Measurements from ENCODE around the gene CLK4. TPM values are rescaled to one million over a fixed set of nuclear protein-coding genes. Genes with fewer than 3 reads are reported as not detected.

The CLK4 gene
- total RNA-seq, 1 experiment from 2014 or later = 9.8 TPM

DNA sequence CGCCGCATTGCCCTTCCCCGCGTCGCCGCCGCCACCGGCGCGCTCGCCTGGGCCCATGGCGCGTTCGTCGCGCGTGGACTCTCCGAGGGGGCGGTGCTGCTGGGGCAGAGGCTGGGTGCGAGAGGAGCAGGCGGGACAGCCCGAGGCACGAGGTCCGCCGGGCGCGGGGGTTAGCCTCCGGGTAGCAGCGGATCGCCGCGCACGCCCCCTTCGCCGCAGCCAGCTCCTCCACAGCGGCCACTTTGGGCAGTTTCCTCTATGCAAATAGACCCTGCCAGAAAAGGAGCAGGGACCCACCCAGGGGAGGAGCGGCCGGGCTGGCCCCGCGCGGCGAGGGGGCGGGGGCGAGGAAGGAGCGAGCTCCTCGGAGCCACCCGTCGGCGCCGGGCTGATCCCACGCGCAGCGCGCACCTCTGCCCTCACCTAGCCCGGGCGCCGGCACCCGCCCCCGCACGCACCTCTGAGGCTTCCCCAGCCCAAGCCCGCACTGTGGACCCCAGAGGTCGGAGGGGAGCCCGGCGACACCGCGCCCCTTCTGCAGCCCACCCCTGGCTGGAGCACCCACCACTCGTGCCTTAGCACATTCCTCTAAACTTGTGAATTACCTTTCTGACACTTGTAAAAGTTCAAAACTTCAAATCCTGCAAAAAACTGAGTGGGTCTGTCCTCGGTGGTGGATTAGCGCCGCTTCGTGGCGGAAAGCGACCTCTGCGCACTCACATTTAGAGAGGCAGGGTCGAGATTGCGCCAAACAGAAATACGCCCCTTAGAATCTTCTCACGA is 36.5 kb downstream of the CLK4 start, which contains the start of gene COL23A1:
Gene COL23A1, minus strand, starts transcription at position 253 of the 783 bp plus-strand sequence.
- Histone ChIP-seq H3K4me1 (ENCODE audit: control insufficient read depth in 1 of 2, insufficient read depth in 2 of 2, low read length in 2 of 2) (no peaks in the 10 kb centered on the region), H3K36me3 (ENCODE audit: control insufficient read depth in 1 of 2, insufficient read depth in 2 of 2, low read length in 2 of 2) (no peaks in the 10 kb centered on the region), H2AFZ (ENCODE audit: low read depth, low read length, poor library complexity, severe bottlenecking) (no peak within 1 kb of the TSS), H3K4me3 (replicated peaks in 1 of 2; ENCODE audit: low read depth in 1 of 2, low read length in 2 of 2) (no peak within 1 kb of the TSS), H3K79me2 (ENCODE audit: insufficient read depth, low read length) (no peaks in the 10 kb centered on the region), H3K4me2 (ENCODE audit: low read length) (no peak within 1 kb of the TSS), H3K27me3 (ENCODE audit: insufficient read depth, low read length) (no peaks in the 10 kb centered on the region), H3K27ac (ENCODE audit: low read depth, low read length) (no peak within 1 kb of the TSS), H3K9me2 (ENCODE audit: insufficient read depth) (no peaks in the 10 kb centered on the region), H4K20me1 (ENCODE audit: insufficient read depth) (no peaks in the 10 kb centered on the region), H3K9ac (ENCODE audit: low read length) (no peak within 1 kb of the TSS), H3K9me3 (ENCODE audit: control insufficient read depth in 1 of 2, insufficient read depth in 1 of 2, low read depth in 1 of 2, low read length in 2 of 2) (no peaks in the 10 kb centered on the region; a peak in 2 of 4 replicates)
- no peak for ATAC-seq
- ChIA-PET RAD21 (ENCODE audit: low non-redundant PET in 1 of 2, low total read pairs in 2 of 2, uncharacterized antibody in 2 of 2, unreplicated experiment in 2 of 2) (no interaction called here), POLR2A (no interaction called here), CTCF (no interaction called here)
- BruUV-seq (replicated peaks) = no TSS peak
- DNase-seq (ENCODE audit: low read depth, low spot score) = no peak
- intact Hi-C loops (cut with micrococcal nuclease) = no loop called here
- TF ChIP-seq CBX3 (IDR thresholded peaks at IDR 0.05; ENCODE audit: low read depth) = no peak
- TF ChIP-seq EZH2 (IDR thresholded peaks at IDR 0.05) = no peak

DNA sequence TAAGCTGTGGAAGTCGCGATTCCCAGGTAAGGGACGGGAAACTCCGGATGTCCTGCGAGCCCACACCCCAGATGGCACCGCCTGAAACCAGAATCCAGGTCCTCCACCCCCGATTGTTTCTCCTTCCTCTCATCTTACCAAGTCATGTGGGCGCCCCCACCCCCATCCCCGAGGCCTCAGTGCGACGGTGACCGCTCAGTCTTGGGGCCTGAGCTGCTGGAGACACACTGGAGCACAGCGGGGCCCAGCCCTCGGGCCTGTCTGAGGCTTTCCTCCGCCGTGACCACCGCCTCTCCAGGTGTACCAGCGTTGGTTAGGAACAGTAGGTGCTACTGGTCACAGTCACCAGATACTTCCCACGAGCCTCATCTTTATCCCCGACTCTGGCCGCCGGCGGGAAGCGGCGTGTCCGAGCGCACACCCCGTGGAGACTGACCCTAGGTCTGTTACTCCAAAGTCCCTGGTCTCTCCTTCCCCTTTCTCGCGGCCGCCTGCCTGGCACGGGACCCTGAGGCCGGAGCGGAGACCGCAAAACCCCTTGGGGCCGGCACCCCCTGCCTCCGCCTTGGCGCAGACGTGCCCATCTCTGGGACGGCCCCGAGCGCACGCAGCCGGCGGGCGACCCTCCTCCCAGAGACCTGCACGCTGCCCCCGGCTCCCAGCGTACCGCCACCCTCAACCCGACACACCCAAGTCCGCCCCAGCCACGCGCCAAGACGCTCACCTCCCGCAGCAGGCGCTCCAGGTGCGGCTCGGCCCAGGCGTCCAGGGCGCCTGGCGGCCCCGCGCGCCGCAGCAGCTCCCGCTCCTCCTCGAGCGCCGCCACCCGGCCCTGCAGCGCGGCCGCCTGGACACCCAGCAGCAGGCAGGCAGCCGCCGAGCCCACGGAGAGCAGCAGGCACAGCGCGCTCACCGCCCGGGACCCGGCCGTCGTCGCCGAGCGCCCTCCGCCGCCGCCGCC is 37.4 kb downstream of the CLK4 start:
- Histone ChIP-seq H3K36me3 (ENCODE audit: control insufficient read depth in 1 of 2, insufficient read depth in 2 of 2, low read length in 2 of 2) (no peaks in the 10 kb centered on the region), H3K27ac (ENCODE audit: low read depth, low read length) (no peak overlapping the region), H3K9me2 (ENCODE audit: insufficient read depth) (no peaks in the 10 kb centered on the region), H3K79me2 (ENCODE audit: insufficient read depth, low read length) (no peaks in the 10 kb centered on the region), H3K4me3 (replicated peaks in 1 of 2; ENCODE audit: low read depth in 1 of 2, low read length in 2 of 2) (no peak overlapping the region), H2AFZ (ENCODE audit: low read depth, low read length, poor library complexity, severe bottlenecking) (no peak overlapping the region), H3K9me3 (ENCODE audit: control insufficient read depth in 1 of 2, insufficient read depth in 1 of 2, low read depth in 1 of 2, low read length in 2 of 2) (no peaks in the 10 kb centered on the region; a peak in 2 of 4 replicates), H3K4me2 (ENCODE audit: low read length) (no peak overlapping the region), H3K4me1 (ENCODE audit: control insufficient read depth in 1 of 2, insufficient read depth in 2 of 2, low read length in 2 of 2) (no peaks in the 10 kb centered on the region), H3K27me3 (ENCODE audit: insufficient read depth, low read length) (no peaks in the 10 kb centered on the region), H4K20me1 (ENCODE audit: insufficient read depth) (no peaks in the 10 kb centered on the region), H3K9ac (ENCODE audit: low read length) (no peak overlapping the region)
- ChIA-PET RAD21 (ENCODE audit: low non-redundant PET in 1 of 2, low total read pairs in 2 of 2, uncharacterized antibody in 2 of 2, unreplicated experiment in 2 of 2) (no interaction called here), CTCF (no interaction called here), POLR2A (no interaction called here)
- ATAC-seq (no peak), DNase-seq (ENCODE audit: low read depth, low spot score) (no peak)
- BruUV-seq (replicated peaks) = no TSS peak
- intact Hi-C loops (cut with micrococcal nuclease) = no loop called here
- TF ChIP-seq, protein P1, sequence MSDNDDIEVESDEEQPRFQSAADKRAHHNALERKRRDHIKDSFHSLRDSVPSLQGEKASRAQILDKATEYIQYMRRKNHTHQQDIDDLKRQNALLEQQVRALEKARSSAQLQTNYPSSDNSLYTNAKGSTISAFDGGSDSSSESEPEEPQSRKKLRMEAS (IDR thresholded peaks at IDR 0.05) = no peak
- TF ChIP-seq POLR2A (IDR thresholded peaks at IDR 0.05; ENCODE audit: borderline replicate concordance, extremely low read depth, insufficient read depth, insufficient read length) (no peak), RAD21 (IDR thresholded peaks at IDR 0.05; ENCODE audit: low read depth) (no peak), EZH2 (IDR thresholded peaks at IDR 0.05) (no peak), ZNF274 (IDR thresholded peaks at IDR 0.05; ENCODE audit: low read depth, low read length) (no peak)
- TF ChIP-seq, protein P2, sequence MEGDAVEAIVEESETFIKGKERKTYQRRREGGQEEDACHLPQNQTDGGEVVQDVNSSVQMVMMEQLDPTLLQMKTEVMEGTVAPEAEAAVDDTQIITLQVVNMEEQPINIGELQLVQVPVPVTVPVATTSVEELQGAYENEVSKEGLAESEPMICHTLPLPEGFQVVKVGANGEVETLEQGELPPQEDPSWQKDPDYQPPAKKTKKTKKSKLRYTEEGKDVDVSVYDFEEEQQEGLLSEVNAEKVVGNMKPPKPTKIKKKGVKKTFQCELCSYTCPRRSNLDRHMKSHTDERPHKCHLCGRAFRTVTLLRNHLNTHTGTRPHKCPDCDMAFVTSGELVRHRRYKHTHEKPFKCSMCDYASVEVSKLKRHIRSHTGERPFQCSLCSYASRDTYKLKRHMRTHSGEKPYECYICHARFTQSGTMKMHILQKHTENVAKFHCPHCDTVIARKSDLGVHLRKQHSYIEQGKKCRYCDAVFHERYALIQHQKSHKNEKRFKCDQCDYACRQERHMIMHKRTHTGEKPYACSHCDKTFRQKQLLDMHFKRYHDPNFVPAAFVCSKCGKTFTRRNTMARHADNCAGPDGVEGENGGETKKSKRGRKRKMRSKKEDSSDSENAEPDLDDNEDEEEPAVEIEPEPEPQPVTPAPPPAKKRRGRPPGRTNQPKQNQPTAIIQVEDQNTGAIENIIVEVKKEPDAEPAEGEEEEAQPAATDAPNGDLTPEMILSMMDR (IDR thresholded peaks at IDR 0.05 in 2 of 3, conservative IDR thresholded peaks at IDR 0.05 in 1 of 3; ENCODE audit: borderline replicate concordance in 1 of 3, insufficient read depth in 1 of 3, low read depth in 2 of 3, low read length in 2 of 3) = no peak
- TF ChIP-seq, protein P3, sequence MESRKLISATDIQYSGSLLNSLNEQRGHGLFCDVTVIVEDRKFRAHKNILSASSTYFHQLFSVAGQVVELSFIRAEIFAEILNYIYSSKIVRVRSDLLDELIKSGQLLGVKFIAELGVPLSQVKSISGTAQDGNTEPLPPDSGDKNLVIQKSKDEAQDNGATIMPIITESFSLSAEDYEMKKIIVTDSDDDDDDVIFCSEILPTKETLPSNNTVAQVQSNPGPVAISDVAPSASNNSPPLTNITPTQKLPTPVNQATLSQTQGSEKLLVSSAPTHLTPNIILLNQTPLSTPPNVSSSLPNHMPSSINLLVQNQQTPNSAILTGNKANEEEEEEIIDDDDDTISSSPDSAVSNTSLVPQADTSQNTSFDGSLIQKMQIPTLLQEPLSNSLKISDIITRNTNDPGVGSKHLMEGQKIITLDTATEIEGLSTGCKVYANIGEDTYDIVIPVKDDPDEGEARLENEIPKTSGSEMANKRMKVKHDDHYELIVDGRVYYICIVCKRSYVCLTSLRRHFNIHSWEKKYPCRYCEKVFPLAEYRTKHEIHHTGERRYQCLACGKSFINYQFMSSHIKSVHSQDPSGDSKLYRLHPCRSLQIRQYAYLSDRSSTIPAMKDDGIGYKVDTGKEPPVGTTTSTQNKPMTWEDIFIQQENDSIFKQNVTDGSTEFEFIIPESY (IDR thresholded peaks at IDR 0.05; ENCODE audit: extremely low read depth, insufficient replicate concordance, low read length) = no peak
